Right atrium auricular region (tissue), 2 donors: ENCODE data around the gene BEND6. TPM values are rescaled to one million over a fixed set of nuclear protein-coding genes. Genes with fewer than 3 reads are reported as not detected.

Experiments used
- DNase-seq: peaks from one replicate; pipeline ENCODE4 v3.0.0-alpha.2; 2019; ENCODE audit warnings: low spot score
- H3K27ac ChIP-seq, 2 donors: fragments of 200-600 bp; sonication (generic); 1 replicate in 1 of 2; 2 replicates in 1 of 2; pipeline ENCODE4 v1.5.1; 2016 to 2019
- H3K27me3 ChIP-seq, 2 donors: fragments of 200-600 bp; sonication (generic); one replicate each; pipeline versions ENCODE4 v1.5.1 to v1.6.0; 2017 to 2019
- H3K36me3 ChIP-seq: fragments of 200-600 bp; sonication (generic); one replicate; pipeline ENCODE4 v1.5.1; 2016
- H3K4me1 ChIP-seq, 2 donors: fragments of 200-600 bp; sonication (generic); one replicate each; pipeline versions ENCODE4 v1.5.1 to v1.6.0; 2017 to 2019
- H3K4me3 ChIP-seq, 2 donors: fragments of 200-600 bp; sonication (generic); 1 replicate in 1 of 2; 2 replicates in 1 of 2; pipeline ENCODE4 v1.5.1; 2017 to 2019; ENCODE audit warnings: mild to moderate bottlenecking in 1 of 2, moderate library complexity in 1 of 2
- H3K9me3 ChIP-seq, 2 donors: fragments of 200-600 bp; sonication (generic); one replicate each; pipeline ENCODE4 v1.5.1; 2019
- total RNA-seq, 2 donors: library from RNA; depleted of rRNA; stranded (reverse); fragments of >200 nt; gene quantifications; one replicate each; pipeline ENCODE4 v1.1.0, GENCODE V29; 2016
- TF ChIP-seq, protein P1 (sequence below), 2 donors: fragments of 200-600 bp; sonication (generic); IDR thresholded peaks; one replicate each; pipeline ENCODE4 v1.5.1; 2019; ENCODE audit warnings: antibody characterized with exemption in 2 of 2

The BEND6 gene
- total RNA-seq, 2 donors from 2014 or later = 0.43 to 5.9 TPM

DNA sequence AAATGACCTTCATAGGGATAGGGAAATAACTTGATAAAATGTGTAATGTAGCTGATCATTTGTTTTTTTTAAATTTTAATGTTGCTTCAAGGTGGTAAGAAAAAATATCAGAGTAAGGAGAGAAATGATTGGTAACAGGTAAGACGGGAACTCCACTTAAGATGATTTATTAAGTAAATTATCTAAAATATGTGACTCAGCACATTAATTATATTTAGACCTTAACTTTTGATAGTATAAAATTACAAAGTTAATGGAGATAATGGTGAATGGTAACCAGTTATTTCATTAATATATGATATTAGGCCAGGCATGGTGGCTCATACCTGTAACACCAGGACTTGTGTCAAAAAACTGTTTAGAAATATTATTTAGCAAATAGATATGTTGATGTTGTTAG is 10.2 kb downstream of the BEND6 start:
- Histone ChIP-seq H3K27me3 (no peaks in the 10 kb centered on the region), H3K4me1 (no peaks in the 10 kb centered on the region), H3K27ac (no peak overlapping the region), H3K4me3 (no peak overlapping the region), H3K36me3 (no peaks in the 10 kb centered on the region), H3K9me3 (no peaks in the 10 kb centered on the region)
- TF ChIP-seq, protein P1, sequence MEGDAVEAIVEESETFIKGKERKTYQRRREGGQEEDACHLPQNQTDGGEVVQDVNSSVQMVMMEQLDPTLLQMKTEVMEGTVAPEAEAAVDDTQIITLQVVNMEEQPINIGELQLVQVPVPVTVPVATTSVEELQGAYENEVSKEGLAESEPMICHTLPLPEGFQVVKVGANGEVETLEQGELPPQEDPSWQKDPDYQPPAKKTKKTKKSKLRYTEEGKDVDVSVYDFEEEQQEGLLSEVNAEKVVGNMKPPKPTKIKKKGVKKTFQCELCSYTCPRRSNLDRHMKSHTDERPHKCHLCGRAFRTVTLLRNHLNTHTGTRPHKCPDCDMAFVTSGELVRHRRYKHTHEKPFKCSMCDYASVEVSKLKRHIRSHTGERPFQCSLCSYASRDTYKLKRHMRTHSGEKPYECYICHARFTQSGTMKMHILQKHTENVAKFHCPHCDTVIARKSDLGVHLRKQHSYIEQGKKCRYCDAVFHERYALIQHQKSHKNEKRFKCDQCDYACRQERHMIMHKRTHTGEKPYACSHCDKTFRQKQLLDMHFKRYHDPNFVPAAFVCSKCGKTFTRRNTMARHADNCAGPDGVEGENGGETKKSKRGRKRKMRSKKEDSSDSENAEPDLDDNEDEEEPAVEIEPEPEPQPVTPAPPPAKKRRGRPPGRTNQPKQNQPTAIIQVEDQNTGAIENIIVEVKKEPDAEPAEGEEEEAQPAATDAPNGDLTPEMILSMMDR (IDR thresholded peaks at IDR 0.05) = no peak
- DNase-seq = no peak

DNA sequence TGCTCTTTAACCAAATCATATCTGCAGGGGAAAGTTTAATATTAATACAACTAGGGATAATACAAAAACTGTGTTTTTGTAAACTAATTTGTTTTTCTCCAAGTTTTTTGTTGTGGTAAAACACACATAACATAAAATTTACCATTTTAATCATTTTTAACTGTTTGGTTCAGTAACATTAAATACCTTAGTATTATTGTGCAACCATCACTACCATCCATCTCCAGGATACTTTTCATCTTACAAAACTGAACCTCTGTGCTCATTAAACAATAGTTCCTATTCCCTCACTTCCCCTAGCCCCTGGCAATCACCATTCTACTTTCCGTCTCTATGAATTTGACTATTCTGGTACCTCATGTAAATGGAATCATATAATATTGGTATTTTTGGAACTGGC is 15.9 kb downstream of the BEND6 start:
- Histone ChIP-seq H3K4me3 (no peak overlapping the region), H3K36me3 (no peaks in the 10 kb centered on the region), H3K4me1 (no peaks in the 10 kb centered on the region), H3K27me3 (no peaks in the 10 kb centered on the region), H3K27ac (no peak overlapping the region), H3K9me3 (no peaks in the 10 kb centered on the region)
- no peak for DNase-seq
- TF ChIP-seq, protein P1 (IDR thresholded peaks at IDR 0.05) = no peak

DNA sequence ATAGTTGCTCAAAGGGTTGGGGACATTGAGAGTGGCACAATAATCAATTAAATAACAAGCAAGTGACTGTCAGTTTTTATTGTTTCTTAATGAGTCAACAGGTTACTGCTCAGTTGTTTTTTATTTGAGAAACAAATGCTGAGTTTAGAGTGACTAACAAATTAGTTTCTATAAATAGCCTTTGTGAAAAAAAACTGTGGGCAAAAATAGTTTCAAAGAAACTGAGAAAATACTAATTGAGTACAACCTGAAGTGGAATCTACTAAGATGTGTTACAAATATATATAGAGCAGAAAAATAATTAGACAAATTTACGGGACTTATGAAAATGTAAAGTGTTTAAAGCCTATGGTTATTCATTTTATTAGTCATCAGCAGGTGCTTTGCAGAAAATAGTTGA is 22.3 kb downstream of the BEND6 start:
- TF ChIP-seq, protein P1 (IDR thresholded peaks at IDR 0.05) = no peak
- peaks cover 0 to 20% of the 10 kb centered on the region in 2 donors for H3K9me3 ChIP-seq
- H3K27ac ChIP-seq = no peak overlapping the region

DNA sequence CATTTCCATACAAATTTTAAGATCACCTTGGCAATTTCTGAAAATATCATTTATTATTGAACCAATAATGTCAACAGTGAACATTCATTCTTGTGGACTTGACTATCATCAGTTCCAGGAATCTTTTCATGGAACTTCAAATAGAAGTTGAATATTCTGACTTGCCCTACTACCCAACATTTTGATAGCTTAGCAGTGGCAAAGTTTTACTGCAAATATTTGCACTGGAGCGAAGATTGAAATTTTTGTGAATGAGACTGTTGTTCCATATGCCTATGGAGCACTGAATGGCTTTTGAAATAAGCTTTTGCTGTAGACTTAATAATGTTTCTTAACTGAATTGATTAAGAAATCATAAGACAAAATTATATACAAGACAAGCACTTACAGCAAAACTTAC is 23.6 kb downstream of the BEND6 start:
- H3K4me1 ChIP-seq = no peaks in the 10 kb centered on the region
- H3K27me3 ChIP-seq = no peaks in the 10 kb centered on the region
- DNase-seq = no peak

More for the DNA sequence above, 22.3 kb downstream of the BEND6 start:
- no peaks in the 10 kb centered on the region for H3K36me3 ChIP-seq
- no peak overlapping the region for H3K4me3 ChIP-seq
- H3K27me3 ChIP-seq = no peaks in the 10 kb centered on the region
- DNase-seq = no peak
- H3K4me1 ChIP-seq = no peaks in the 10 kb centered on the region

DNA sequence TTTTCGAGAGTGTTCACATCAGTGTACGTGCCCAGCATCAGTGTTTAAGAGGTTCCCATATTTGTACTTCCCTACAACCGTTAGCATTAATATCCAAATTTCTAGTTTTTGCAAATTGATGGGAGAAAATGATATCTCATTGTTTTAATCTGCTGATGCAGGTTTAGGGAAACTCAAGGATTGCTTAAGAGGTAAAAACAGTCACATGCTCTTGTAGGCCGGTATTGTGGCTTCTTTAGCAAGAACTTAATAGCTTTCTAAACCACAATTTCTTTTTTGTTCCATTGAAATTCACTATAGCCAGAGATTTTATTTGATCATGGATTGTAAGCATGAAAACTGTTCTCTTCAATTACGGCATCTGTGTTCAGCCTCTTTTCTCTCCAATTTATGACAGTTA is 29.5 kb downstream of the BEND6 start:
- no peak overlapping the region for H3K4me3 ChIP-seq
- H3K4me1 ChIP-seq = no peaks in the 10 kb centered on the region
- DNase-seq = no peak
- no peaks in the 10 kb centered on the region for H3K9me3 ChIP-seq
- H3K27me3 ChIP-seq = no peaks in the 10 kb centered on the region
- H3K36me3 ChIP-seq = no peaks in the 10 kb centered on the region
- TF ChIP-seq, protein P1 (IDR thresholded peaks at IDR 0.05) = no peak
- H3K27ac ChIP-seq = no peak overlapping the region

More for the DNA sequence above, 23.6 kb downstream of the BEND6 start:
- Histone ChIP-seq H3K27ac (no peak overlapping the region), H3K36me3 (no peaks in the 10 kb centered on the region), H3K4me3 (no peak overlapping the region), H3K9me3 (peaks cover 0 to 20% of the 10 kb centered on the region in 2 donors)
- TF ChIP-seq, protein P1 (IDR thresholded peaks at IDR 0.05) = no peak

DNA sequence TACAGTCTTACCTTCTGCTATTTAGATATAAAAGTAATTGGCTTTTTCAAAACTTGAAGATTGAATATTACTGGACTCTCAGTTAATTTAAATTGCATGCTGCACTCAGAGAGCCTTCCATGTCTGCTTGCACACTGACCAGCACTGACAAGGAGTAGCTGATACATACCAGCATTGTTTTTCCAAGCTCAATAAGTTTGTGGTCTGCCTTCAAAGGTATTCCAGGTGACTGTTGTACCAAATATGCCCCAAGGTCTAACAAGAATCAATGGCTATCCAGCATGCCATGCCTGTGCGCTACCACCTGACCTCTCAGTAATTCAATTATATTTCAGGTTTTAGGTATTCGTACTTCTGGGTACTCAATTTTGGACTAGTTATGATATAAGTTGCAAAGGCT is 30.0 kb downstream of the BEND6 start:
- no peak overlapping the region for H3K27ac ChIP-seq
- no peaks in the 10 kb centered on the region for H3K36me3 ChIP-seq
- no peaks in the 10 kb centered on the region for H3K27me3 ChIP-seq
- no peaks in the 10 kb centered on the region for H3K4me1 ChIP-seq
- no peak for DNase-seq
- TF ChIP-seq, protein P1 (IDR thresholded peaks at IDR 0.05) = no peak
- H3K4me3 ChIP-seq = no peak overlapping the region
- H3K9me3 ChIP-seq = no peaks in the 10 kb centered on the region
